NB4 (cell line): ENCODE results near the gene CDH15.
A peak's percentile ranks its signal among the peaks of the same experiment; 100 is the strongest.

Experiments used
- DNase-seq: peaks from one replicate; pipeline ENCODE4 v3.0.0; 2010; ENCODE audit warnings: low read depth
- H3K4me3 ChIP-seq: one replicate; pipeline ENCODE4 v1.5.1; 2011; ENCODE audit warnings: mild to moderate bottlenecking, low read depth, low read length, moderate library complexity
- CTCF ChIP-seq: IDR thresholded peaks from one replicate; pipeline ENCODE4 v1.5.1; 2012; ENCODE audit warnings: low read depth, low read length
- MYC ChIP-seq: IDR thresholded peaks from 2 replicates; pipeline ENCODE4 v1.6.1; 2011; ENCODE audit warnings: low read depth, low read length
- POLR2A ChIP-seq: IDR thresholded peaks from 2 replicates; pipeline ENCODE4 v1.6.1; 2011; ENCODE audit warnings: mild to moderate bottlenecking; ENCODE audit not compliant: insufficient read length; ENCODE audit errors: extremely low read depth
- TF ChIP-seq, protein P1 (sequence below): IDR thresholded peaks from 2 replicates; pipeline ENCODE4 v1.6.1; 2011; ENCODE audit warnings: low read depth, low read length

The CDH15 gene

DNA sequence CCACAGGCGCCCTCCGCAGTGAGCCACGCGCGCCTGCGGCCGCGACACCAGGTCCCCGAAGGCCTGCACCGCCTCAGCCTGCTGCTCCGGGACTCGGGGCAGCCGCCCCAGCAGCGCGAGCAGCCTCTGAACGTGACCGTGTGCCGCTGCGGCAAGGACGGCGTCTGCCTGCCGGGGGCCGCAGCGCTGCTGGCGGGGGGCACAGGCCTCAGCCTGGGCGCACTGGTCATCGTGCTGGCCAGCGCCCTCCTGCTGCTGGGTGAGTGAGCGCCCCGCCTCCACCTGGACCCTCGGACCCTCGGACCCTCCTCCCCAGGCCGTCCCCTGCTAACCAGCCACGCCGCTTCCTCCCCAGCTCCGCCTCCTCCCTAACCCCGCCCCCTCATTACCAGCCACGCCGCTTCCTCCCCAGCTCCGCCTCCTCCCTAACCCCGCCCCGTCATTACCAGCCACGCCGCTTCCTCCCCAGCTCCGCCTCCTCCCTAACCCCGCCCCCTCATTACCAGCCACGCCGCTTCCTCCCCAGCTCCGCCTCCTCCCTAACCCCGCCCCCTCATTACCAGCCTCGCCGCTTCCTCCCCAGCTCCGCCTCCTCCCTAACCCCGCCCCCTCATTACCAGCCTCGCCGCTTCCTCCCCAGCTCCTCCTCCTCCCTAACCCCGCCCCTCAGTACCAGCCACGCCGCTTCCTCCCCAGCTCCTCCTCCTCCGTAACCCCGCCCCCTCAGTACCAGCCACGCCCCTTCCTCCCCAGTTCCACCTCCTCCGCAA, 20.8 kb downstream of the CDH15 start:
- peak overlapping the region; percentile 25 for H3K4me3 ChIP-seq
- TF ChIP-seq, protein P1, sequence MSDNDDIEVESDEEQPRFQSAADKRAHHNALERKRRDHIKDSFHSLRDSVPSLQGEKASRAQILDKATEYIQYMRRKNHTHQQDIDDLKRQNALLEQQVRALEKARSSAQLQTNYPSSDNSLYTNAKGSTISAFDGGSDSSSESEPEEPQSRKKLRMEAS = 0 out of 2 replicates have a peak, but pooled peaks have one; percentile 16
- peak; percentile 90 for DNase-seq

GRCh38 chr16:89192956-89193575, 21.5 kb downstream of the CDH15 start:
- DNase-seq = peak; percentile 91

DNA sequence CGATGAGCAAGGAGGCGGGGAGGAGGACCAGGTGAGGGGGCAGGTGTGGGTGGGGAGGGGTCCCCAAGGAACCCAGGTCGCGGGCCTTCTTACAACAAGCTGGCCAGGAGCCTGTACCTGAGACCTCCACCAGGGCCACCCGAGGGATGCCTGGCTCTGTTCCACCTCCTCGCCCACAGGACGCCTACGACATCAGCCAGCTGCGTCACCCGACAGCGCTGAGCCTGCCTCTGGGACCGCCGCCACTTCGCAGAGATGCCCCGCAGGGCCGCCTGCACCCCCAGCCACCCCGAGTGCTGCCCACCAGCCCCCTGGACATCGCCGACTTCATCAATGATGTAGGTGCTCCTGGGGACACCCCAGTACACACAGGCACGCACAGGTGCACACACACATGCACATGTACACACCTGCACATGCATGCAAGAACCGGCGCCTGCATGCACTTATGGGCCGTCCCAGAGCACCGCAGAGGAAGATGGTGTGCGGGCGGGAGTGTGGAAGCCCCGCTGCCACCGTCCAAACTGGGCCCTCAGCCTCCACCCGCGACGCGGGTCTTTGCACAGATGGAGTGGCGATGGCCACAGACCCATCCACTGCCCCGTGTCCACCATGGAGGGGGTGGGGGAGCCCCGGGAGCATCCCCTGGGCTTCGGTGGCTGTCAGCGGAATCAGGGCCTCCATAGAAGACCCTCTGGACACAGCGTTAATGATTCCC, 22.2 kb downstream of the CDH15 start:
- H3K4me3 ChIP-seq = no peak overlapping the region
- TF ChIP-seq, protein P1 = no peak
- TF ChIP-seq MYC (no peak), CTCF (no peak), POLR2A (no peak)
- DNase-seq = peak; percentile 27

More at GRCh38 chr16:89192956-89193575, 21.5 kb downstream of the CDH15 start:
- H3K4me3 ChIP-seq = no peak overlapping the region
- TF ChIP-seq CTCF = no peak
- TF ChIP-seq MYC = no peak
- TF ChIP-seq, protein P1 = no peak
- no peak for TF ChIP-seq POLR2A

DNA sequence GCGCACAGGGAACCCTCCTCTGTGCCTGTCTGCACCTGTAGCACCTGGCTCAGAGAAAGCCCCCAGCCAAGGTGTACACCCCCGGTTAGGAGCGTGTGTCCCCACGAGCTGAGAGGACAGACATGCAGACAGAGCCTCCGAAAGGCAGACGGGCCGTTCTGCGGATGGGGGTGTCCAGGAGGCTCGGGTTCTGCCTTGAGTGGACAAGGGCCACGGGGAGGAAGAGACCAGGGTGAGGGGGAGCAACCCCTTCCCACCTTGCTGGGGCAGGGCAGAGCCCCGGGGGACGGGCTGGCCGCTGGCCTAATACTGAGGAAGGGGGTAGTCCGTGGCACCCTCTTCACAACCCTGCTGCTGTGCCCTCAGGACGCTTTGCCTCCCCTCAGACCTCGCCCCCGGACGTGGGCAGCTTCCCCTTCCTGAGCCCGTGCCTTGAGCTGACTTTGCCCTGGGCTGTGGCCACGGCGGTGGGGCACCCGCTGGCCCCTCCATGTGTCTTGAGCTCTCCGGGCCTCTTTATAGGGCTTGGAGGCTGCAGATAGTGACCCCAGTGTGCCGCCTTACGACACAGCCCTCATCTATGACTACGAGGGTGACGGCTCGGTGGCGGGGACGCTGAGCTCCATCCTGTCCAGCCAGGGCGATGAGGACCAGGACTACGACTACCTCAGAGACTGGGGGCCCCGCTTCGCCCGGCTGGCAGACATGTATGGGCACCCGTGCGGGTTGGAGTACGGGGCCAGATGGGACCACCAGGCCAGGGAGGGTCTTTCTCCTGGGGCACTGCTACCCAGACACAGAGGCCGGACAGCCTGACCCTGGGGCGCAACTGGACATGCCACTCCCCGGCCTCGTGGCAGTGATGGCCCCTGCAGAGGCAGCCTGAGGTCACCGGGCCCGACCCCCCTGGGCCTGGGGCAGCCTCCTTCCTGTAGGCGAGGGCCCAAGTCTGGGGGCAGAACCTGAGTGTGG, 23.1 kb downstream of the CDH15 start:
- DNase-seq = peak; percentile 53
- H3K4me3 ChIP-seq = no peak overlapping the region
- TF ChIP-seq, protein P1 = no peak
- no peak for TF ChIP-seq CTCF
- no peak for TF ChIP-seq MYC
- TF ChIP-seq POLR2A = no peak

DNA sequence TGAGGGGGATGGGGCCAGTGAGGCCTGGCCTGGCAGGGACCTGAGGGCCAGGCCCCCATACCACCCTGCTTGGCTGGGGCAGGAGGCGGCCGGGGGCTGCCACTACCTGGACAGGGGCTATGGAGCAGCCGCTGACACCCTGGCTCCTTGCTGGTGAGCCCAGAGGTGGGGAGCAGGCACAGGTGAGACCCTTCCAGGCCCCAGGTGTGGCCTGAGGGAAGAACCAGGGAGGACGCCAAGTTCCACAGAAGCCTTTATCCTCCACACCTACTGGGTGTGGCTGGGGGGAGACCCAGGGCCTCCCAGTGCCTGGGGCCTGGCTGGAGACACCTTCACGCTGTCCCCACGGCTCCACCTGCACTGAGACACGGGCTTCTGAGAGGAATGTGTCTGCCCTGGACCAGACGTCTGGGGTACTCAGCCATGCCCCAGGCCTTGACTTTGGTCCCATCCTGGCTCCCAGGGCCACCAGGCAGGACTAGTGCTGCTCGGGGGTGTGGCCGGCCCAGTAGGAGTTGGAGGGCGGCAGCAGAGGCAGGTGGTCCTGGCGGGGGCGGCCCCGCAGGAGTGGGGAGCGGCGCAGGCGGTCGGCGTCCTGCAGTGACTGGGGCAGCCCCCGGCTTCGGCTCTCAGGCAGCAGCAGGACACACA, 24.1 kb downstream of the CDH15 start:
- TF ChIP-seq, protein P1 = no peak
- no peak for TF ChIP-seq POLR2A
- no peak for TF ChIP-seq CTCF
- TF ChIP-seq MYC = no peak
- DNase-seq = no peak
- H3K4me3 ChIP-seq = no peak overlapping the region
